Adrenal gland (tissue), 5 donors: ENCODE results near the gene ZNF438.

Source experiments
- POLR2A ChIP-seq, 2 donors: fragments of 450-650 bp; IDR thresholded peaks; one replicate each; pipeline ENCODE4 v1.6.1; 2017; ENCODE audit warnings: antibody characterized with exemption in 2 of 2, mild to moderate bottlenecking in 2 of 2, moderate library complexity in 1 of 2
- TF ChIP-seq, protein P1 (sequence below), 6 experiments: fragments of 450-650 bp in 4 of 6; fragments of 200-600 bp in 2 of 6; sonication (generic) in 1 of 6; IDR thresholded peaks; 1 replicate in 5 of 6; 2 replicates in 1 of 6; pipeline versions ENCODE4 v1.5.1 to v1.8.0; 2016 to 2021; ENCODE audit warnings: antibody characterized with exemption in 6 of 6, mild to moderate bottlenecking in 2 of 6, moderate library complexity in 1 of 6
- donor health status: DM: no; HTN: no; CAD: no.

DNA sequence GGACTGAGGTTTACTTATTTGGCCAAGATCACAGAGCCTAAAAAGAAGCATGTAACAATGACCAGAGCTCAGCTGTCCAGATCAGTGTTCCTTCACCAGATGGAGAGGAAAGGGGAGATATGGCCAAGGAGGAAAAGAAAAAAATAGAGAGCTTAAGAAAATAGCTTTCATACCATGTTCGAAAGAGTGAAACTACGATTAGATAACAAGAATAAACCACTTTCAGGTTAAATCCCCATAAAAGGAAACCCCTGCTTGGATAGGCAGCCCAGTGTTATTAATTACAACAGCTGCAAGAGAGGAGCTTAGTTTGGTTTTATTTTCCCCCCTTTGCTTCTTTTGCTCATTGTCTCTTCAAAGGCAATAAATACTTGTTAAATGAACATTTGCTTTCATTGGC lies 160.8 kb downstream of the ZNF438 start:
- TF ChIP-seq, protein P1, sequence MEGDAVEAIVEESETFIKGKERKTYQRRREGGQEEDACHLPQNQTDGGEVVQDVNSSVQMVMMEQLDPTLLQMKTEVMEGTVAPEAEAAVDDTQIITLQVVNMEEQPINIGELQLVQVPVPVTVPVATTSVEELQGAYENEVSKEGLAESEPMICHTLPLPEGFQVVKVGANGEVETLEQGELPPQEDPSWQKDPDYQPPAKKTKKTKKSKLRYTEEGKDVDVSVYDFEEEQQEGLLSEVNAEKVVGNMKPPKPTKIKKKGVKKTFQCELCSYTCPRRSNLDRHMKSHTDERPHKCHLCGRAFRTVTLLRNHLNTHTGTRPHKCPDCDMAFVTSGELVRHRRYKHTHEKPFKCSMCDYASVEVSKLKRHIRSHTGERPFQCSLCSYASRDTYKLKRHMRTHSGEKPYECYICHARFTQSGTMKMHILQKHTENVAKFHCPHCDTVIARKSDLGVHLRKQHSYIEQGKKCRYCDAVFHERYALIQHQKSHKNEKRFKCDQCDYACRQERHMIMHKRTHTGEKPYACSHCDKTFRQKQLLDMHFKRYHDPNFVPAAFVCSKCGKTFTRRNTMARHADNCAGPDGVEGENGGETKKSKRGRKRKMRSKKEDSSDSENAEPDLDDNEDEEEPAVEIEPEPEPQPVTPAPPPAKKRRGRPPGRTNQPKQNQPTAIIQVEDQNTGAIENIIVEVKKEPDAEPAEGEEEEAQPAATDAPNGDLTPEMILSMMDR (IDR thresholded peaks at IDR 0.05): no peak
- no peak for TF ChIP-seq POLR2A (IDR thresholded peaks at IDR 0.05)
